HCEC 1CT (cell line): ENCODE measurements around the gene TYW1.
"Not testable (repeated sequence)": the region's sequence is repeated elsewhere in the genome, so short reads cannot be mapped to it uniquely, and the experiment has no call there.

Experiments
- DNase-seq: peaks from one replicate; pipeline ENCODE4 v3.0.0-alpha.2; 2017

TYW1 gene, protein sequence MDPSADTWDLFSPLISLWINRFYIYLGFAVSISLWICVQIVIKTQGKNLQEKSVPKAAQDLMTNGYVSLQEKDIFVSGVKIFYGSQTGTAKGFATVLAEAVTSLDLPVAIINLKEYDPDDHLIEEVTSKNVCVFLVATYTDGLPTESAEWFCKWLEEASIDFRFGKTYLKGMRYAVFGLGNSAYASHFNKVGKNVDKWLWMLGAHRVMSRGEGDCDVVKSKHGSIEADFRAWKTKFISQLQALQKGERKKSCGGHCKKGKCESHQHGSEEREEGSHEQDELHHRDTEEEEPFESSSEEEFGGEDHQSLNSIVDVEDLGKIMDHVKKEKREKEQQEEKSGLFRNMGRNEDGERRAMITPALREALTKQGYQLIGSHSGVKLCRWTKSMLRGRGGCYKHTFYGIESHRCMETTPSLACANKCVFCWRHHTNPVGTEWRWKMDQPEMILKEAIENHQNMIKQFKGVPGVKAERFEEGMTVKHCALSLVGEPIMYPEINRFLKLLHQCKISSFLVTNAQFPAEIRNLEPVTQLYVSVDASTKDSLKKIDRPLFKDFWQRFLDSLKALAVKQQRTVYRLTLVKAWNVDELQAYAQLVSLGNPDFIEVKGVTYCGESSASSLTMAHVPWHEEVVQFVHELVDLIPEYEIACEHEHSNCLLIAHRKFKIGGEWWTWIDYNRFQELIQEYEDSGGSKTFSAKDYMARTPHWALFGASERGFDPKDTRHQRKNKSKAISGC

DNA sequence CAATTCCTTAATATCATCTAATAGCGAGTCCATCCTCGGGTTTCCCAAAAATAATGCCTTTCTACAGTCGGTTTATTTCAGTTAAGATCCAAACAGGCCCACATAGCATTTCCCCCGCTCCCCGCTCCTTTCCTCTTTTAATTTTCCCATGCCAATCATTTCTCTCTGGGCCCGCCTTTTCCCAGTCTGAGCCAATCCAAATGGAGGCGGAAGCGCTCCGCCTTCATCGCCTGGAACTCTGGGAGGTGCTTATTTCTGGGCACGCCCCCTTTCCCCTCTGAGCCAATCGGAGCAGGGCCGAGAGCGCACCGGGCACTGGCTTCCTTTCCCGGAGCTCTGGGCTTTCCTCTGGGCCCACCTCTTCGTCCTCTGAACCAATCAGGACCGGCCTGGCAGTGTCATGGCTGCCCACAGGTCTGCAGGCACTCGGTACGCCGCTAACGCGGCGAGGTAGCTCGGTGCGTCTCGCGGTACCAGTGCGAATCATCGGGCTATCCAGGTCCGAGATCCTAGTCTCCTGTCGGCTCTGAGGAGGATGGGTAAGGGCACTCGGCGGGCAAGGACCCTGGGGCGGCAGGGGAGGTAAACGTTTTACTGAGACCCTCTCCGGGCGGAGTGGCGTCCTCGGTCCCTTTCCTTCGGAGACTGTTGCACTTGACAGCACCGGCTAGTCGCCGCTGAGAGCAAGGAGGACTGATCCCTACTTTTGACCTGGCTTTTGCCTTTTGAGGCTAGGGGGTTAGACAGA lies at the start of gene TYW1:
TYW1 (plus strand) TSS at position 390 of the 748 bp plus-strand sequence; CDS start at position 536, 146 bp downstream.
- peak; percentile 97 for DNase-seq

DNA sequence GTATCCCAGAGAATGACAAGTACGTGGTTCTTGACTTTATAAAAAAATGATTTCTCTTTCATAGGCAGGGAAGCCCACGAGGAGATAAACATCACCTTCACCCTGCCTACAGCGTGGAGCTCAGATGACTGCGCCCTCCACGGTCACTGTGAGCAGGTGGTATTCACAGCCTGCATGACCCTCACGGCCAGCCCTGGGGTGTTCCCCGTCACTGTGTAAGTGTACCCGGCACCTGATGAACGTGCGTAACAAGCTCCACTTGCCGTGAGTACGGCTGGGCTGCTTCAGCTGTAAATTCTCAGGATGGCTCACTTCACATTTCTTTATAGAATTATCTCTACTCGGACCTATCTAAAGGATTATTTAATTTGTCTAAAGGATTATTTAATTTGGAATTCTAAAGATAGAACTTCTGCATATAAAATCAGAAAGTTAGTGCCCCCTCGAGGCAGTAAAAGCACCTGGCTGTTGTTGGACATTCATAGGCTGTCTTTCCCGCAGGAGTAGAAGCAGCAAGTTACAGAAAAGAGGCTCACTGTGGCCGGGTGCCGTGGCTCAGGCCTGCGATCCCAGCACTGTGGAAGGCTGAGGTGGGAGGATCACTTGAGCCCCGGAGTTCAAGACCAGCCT lies 48.0 kb upstream of the TYW1 start:
- DNase-seq = no peak

DNA sequence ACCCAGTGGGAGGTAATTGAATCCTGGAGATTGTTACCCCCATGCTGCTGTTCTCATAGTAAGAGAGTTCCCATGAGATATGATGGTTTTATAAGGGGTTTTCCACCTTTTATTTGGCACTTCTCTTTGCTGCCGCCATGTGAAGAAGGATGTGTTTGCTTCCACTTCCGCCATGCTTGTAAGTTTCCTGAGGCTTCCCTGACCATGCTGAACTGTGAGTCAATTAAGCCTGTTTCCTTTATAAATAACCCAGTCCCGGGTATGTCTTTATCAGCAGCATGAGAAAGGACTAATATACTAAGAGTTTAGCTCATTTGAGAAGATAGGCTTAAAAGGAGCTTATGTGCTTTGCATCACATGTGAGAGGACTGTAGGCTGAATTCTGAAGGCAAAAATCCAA lies 46.3 kb upstream of the TYW1 start:
- DNase-seq = no peak

DNA sequence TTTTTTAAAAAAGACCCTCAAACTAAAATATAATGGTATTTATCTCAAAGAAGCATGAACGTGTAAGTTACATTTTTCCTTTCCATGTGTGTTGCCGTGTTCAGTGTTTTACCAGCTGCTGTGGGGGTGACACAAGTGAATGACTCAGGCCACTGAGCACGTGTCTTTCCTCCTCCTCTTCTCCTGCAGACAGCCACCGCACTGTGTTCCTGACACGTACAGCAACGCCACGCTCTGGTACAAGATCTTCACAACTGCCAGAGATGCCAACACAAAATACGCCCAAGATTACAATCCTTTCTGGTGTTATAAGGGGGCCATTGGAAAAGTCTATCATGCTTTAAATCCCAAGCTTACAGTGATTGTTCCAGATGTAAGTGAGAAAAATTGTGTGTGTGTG lies 45.9 kb upstream of the TYW1 start:
- DNase-seq = peak; percentile 70

DNA sequence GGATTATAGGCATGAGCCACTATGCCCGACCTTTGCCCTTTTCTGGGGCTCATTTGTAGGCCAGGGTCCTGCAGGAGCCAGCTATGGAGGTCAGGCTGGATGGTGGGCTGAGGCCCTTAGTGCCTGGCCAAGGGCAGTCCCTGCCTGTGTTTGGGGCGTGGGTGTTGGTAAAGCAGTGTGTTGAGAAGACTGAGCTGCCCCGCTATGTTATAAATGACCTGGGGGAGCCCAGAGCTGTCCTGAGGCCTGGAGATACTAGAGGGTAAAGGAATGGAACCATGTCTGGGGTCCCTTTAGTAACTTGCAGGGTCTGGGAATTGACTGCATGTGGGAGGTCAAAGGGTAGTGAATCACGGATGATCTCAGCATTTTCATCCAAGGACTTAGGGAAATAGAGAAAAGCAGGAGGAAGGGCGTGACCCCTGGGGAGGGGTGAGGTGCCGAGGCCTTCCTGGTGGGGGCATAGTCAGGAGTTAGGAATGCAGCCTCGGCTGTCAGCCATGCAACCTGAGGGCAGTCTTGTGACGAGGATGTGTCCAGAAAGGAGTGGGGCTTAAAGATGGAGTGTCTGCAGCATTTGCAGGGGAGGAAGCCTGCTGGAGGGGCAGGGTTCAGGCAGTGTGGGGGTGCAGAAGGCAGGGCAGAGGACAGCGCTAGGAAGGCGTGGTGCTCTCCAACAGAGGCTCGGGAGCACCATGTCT lies 44.1 kb upstream of the TYW1 start:
- peak; percentile 90 for DNase-seq

DNA sequence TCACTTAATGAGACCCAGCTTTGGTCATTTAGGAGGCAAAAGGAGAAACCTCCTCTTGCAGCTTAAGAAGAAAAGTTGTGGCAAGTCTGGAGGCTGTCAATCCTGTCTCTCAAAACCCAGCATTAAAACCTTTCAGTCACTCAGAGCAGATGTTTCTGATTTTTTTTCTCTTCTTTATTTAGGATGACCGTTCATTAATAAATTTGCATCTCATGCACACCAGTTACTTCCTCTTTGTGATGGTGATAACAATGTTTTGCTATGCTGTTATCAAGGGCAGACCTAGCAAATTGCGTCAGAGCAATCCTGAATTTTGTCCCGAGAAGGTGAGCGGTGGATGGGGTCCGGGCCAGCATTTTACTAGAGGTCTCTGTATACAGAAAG lies 43.6 kb upstream of the TYW1 start:
- DNase-seq = no peak

DNA sequence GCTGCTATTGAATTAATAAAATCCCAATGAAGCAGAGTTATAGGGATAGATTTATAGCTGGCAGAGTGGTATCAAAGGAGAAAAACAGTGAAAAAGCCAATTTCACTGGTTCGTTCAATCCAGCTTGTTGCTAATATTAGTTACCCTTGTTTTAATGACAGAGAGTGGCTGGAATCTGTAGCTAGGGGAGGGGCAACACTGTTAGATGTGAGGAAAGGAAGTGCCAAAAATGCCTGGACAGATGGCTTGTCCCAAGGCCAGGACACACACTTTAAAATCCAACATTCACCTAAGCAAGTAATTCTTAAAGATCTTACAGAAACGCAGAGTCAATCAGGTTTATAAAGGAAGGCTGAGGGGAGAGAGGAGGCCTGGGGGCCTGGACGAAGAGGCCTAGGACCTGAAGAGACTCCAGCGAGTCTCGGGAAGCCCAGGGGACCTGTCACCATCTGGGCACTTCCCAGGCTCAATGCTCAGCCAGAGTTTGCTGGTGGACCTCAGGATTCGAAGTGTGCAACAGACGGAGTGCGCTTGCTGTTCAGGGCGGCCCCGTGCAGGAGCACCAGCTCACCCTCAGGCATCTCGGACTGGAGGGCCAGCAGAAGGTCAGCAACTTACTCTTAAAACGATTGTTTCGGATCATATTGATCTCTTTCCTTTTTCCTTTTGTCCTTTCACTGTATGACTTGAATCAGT lies 38.9 kb upstream of the TYW1 start:
- no peak for DNase-seq

DNA sequence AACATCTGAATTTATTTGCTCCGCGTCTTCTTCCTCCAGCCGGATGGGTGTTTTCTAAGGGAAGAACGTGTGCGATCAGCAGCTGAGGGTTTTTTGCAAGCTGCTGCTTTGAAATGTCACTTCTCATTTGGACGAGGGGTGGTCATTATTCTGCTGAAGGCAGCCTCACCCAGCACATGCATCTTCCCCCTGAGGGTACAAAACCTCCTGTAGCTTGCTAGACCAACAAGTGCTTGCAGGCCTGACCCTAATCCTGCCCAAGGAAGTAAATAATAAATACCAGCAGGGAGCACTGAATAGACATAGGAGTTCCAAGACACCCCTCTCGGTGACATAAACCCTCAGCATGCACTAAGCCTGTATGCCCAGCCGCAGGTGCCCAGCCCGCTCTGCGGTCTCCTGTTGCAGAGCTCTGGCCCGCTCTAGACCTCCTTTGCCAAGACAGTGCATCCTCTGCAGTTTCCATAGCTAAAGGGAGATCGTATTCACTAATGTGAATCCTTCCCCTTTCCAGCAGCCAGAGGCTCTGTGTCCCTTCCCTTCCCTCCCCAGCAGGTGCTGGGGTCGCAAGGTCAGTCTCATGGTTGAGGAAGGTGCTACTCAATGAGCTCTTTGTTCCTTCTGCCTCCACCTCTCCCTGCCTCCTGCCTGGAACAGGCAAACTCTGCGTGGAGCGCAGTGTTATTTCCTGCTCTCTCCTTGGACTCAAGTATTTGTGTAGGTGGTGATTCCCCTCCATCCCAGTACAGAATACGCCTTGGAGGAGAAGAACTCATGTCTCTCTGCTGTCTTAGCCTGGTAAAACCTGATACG lies 37.9 kb upstream of the TYW1 start:
- no peak for DNase-seq

DNA sequence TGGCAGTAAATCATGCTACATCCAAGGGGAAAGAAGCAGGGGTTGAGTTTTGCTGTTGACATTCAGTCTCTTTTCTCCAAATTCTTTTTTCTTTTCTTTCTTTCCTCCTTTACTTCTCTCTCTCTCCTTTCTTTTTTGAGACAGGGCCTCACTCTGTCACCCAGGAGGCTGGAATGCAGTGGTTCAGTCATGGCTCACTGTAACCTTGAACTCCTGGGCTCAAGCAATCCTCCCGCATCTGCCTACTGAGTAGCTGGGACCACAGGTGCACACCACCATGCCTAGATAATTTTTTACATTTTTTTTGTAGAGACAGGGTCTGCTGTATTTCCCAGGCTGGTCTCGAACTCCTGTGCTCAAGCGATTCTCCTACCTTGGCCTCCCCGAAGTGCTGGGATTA lies 36.4 kb upstream of the TYW1 start:
- no peak for DNase-seq

DNA sequence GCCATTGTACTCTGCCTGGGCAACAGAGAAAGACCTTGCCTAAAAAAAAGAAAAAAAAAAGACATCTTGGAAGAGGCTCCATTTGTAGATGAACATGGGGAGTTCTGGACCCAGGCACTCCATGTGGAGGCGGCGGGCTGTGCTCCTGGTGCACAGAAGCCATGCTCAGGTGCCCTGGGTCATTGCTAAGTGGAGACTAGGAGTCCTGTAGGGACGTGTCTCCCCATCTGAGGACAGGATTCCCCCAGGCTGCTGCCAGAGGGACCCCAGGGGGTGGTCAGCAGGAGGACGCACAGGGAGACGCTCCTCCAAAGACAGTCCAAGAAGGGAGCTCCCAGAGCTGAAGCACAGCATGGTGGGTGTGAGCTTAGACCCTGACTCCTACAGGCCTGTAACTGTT lies 35.5 kb upstream of the TYW1 start:
- no peak for DNase-seq

DNA sequence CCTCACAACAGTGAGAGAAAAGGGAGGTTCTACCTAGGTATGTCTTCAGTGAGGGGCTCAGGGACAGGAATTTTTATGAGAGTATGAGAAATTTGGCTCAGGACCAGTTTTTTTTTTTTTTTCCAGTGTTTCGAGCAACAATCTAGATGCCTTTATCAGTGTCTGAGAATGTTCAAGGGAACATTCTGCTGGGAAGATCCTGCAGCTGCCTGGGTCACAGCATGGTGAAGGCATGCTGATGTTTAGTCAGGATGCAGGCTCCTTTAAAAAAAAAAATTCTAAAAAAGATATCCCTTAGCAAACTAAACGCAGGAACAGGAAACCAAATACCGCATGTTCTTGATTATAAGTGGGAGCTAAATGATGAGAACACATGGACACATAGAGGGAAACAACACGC lies 32.2 kb upstream of the TYW1 start:
- DNase-seq = no peak

DNA sequence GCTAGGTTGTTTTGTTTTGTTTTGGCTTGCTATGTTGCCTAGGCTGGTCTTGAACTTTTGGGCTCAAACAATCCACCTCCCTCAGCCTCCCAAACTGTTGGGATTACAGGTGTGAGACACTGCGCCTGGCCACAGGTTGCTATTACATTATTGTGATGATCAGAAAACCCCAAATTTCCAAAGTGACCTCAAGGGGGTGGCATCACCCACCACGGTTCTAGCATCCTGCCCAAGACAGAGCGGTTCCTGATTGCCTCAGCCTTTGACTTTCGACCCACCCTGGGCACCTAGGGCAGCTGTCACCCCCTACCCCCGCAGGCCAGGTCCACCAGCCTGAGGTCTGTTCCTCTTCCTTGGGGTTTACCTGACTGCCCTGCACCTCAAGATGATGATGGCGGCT lies 29.6 kb upstream of the TYW1 start:
- DNase-seq = no peak

DNA sequence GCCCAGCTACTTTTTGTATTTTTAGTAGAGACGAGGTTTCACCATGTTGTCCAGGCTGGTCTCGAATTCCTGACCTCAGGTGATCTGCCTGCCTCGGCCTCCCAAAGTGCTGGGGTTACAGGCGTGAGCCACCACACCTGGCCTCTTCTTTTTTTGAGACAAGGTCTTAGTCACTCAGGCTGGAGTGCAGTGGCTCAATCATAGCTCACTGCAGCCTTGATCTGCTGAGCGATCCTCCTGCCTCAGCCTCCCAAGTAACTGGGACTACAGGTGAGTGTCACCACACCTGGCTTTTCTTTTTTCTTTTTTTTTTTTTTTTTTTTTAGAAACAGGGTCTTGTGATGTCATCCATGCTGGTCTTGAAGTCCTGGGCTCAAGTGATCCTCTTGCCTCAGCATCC lies 27.6 kb upstream of the TYW1 start:
- DNase-seq = not testable (repeated sequence)

DNA sequence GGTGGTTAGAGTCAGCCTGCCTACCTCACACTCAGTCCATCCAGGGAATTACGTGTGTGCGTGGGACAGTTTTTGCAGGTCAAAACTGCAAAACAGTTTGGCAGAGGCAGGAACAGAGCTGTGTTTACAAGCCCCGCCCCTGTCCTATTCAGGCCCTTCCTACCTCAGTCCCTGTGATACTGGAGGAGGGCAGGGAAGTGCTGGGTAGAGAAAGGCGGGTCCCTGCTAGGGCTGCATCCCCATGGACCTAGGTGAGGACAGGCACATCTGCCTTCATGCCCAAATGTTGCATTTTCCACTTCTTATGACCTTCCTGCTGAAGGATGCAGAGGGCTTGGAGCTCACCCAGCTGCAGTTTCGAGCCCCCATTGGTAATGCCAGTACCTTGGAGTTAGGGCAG lies 26.3 kb upstream of the TYW1 start:
- no peak for DNase-seq

DNA sequence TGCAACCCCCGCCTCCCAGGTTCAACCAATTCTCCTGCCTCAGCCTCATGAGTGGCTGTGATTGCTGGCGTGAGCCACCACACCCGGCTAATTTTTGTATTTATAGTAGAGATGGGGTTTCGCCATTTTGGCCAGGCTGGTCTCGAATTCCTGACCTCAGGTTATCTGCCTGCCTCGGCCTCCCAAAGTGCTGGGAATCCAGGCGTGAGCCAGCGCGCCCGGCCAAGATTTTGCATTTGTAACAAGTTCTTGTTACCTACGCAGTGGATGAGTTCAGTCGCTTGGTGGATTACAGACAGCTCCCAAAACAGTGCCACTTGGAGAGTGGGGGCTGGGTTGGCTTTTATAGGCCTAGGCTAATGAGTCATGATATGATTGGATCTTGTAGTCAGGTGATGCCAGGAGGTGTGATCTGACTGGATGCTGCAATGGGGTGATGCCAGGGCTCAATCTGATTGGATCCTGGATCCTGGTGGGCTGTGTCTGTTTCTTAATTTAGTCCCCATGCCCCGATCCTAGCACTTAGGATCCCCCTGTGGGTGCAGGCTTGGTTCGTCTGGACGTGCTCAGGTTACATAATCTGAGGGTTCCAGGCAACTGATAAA lies 21.5 kb upstream of the TYW1 start:
- no peak for DNase-seq

DNA sequence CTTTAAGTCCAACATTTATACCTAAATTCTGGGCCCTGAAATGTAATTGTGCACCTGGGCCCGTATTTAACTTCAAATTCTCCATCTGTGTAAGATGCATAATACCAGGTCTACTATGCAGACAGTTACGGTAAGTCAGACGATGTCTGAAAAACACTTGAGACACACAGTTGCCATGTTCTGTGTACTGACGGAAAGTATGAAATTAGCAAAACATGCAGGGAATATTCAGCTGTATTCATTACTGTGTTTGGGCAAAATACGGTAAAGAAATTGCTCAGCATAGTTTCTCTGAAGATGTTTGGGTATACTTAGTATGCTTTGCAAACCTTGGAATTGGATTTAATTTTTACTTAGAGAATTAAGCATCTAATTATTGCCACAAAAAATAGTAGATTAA lies 18.3 kb upstream of the TYW1 start:
- DNase-seq = not testable (repeated sequence)

DNA sequence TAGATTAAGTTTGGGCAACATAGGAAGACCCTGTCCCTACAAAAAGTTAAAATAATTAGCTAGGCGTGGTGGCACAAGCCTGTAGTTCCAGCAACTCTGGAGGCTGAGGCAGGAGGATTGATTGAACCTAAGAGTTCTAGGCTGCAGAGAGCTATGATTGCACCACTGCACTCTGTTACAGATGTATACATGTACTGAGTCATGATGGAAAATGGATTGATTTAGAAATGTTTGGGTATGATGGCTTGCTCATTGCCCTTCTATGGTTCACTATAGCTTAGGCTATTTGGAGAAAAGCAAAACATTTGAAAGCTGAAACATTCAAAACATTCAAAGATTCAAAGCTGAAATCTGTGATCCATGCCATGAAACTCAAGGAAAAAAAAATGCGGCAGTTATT lies 17.6 kb upstream of the TYW1 start:
- peak; percentile 64 for DNase-seq

DNA sequence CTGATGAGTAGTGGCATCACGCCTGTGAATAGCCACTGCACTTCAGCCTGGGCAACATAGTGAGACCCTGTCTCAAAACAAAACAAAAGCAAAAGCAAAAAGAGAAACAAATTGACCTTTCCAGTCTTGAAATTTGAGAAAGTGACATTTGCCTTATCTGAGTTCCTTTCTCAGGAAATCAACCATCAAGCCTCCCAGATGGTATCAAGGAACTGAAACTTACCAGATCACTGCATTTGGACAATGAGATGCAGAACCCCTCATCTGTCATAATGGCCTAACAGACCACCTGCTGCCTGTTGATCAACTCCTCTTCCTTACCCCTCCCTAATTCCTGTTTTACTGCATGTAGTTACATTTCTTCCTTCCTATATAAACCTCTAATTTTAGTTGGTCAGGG lies 16.3 kb upstream of the TYW1 start:
- not testable (repeated sequence) for DNase-seq

DNA sequence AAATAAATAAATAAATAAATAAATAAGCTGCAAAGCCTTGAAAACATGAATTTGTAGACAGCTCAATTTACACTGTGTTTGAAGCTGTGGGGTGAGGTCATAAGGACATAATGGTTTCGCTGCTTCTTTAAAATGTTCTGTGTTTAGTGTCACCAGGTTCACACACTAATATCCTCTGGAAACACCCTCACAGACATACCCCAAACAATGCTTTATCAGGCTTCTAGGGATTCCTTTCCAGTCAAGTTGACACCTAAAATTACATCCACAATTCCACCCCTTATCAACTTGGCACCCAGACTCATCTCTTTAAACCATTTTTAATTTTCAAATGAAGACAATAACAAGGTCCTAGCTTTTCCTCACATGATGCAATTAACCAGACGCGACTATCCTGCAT lies 7.1 kb upstream of the TYW1 start:
- not testable (repeated sequence) for DNase-seq

DNA sequence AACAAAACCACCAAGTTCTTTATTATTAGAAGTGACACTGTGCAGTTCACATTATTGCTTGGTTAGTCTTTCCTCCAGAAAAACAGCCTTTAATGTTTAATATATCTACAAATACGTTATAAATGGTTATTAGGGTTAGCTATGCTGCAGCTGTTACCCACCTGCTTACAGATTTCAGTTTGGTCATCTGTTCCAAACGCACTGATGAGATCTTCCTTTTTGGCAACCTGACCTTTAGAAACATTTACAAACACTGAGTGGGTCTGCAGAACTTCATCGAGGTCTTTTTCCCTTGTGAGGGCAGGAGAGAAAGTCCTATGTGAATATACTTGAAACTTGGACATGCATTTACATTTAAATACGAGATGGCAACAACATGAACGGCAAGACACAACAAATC lies 2.6 kb upstream of the TYW1 start:
- DNase-seq = not testable (repeated sequence)

DNA sequence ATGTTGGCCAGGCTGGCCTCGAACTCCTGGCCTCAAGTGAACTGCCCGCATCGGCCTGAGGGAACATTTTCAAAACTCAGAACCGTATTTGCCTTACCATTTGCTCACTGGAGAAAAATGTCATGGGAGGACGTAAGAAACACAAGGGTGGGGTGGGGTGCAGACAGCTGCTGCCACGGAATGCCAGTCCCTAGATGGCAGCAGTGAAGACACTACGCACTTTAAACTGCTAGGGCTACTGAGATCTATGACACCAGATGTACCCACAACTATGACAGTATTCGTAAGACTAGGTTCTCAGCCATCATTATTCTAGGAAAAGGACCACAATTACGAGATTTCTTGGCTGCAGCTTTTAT lies 2.0 kb upstream of the TYW1 start:
- DNase-seq = peak; percentile 86
